HL-60 (cell line): ENCODE data around the gene LPIN3.

Source experiments
- POLR2AphosphoS5 ChIP-seq: IDR thresholded peaks from 2 replicates; pipeline ENCODE4 v1.6.1; 2012; ENCODE audit warnings: low read depth
- SPI1 ChIP-seq: IDR thresholded peaks from 2 replicates; pipeline ENCODE4 v1.6.1; 2012; ENCODE audit warnings: low read depth, mild to moderate bottlenecking, borderline replicate concordance
- TF ChIP-seq, protein P1 (sequence below): IDR thresholded peaks from one replicate; pipeline ENCODE4 v1.5.1; 2011; ENCODE audit warnings: low read length, control low read depth, inconsistent platforms; ENCODE audit not compliant: insufficient read depth
- TF ChIP-seq, protein P2 (sequence below): IDR thresholded peaks from 2 replicates; pipeline ENCODE4 v1.6.1; 2012; ENCODE audit warnings: low read depth; ENCODE audit not compliant: insufficient replicate concordance

DNA sequence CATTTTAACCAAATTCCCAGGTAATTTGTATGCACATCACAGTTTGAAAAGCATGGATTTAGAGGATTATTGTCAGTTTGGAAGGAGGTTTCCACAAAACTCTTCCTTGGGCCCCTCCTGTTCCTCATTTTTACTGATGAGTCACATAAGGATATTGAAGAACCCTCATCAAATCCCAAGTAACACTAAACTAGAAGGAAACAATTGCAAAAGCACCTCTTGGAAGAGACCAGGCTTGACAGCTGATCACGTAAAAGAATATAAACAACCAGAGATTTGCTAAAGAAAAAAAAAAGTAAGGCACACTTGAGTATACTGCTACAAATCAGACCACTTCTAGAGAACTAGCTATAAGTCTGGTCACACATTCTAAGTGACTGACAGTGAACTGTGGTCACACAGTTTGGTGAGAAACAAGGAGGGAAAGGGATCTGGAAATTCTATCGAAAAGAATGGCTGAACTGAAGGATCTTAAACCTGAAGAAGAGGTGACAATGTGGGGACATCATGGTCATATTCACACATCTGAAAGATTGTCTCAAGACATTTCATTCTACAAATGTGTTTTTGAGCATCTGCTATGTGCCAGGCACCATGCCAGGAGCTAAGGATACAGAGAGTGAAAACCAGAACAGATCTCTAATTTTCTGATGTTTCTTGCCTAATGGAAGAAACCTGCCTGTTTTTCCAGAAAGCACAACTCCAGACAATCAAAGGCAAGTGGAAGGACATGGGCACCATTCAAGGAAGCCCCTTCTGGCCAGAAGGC lies 47.2 kb upstream of the LPIN3 start:
- TF ChIP-seq, protein P1, sequence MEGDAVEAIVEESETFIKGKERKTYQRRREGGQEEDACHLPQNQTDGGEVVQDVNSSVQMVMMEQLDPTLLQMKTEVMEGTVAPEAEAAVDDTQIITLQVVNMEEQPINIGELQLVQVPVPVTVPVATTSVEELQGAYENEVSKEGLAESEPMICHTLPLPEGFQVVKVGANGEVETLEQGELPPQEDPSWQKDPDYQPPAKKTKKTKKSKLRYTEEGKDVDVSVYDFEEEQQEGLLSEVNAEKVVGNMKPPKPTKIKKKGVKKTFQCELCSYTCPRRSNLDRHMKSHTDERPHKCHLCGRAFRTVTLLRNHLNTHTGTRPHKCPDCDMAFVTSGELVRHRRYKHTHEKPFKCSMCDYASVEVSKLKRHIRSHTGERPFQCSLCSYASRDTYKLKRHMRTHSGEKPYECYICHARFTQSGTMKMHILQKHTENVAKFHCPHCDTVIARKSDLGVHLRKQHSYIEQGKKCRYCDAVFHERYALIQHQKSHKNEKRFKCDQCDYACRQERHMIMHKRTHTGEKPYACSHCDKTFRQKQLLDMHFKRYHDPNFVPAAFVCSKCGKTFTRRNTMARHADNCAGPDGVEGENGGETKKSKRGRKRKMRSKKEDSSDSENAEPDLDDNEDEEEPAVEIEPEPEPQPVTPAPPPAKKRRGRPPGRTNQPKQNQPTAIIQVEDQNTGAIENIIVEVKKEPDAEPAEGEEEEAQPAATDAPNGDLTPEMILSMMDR, result no peak
- TF ChIP-seq POLR2AphosphoS5, result no peak
- TF ChIP-seq, protein P2, sequence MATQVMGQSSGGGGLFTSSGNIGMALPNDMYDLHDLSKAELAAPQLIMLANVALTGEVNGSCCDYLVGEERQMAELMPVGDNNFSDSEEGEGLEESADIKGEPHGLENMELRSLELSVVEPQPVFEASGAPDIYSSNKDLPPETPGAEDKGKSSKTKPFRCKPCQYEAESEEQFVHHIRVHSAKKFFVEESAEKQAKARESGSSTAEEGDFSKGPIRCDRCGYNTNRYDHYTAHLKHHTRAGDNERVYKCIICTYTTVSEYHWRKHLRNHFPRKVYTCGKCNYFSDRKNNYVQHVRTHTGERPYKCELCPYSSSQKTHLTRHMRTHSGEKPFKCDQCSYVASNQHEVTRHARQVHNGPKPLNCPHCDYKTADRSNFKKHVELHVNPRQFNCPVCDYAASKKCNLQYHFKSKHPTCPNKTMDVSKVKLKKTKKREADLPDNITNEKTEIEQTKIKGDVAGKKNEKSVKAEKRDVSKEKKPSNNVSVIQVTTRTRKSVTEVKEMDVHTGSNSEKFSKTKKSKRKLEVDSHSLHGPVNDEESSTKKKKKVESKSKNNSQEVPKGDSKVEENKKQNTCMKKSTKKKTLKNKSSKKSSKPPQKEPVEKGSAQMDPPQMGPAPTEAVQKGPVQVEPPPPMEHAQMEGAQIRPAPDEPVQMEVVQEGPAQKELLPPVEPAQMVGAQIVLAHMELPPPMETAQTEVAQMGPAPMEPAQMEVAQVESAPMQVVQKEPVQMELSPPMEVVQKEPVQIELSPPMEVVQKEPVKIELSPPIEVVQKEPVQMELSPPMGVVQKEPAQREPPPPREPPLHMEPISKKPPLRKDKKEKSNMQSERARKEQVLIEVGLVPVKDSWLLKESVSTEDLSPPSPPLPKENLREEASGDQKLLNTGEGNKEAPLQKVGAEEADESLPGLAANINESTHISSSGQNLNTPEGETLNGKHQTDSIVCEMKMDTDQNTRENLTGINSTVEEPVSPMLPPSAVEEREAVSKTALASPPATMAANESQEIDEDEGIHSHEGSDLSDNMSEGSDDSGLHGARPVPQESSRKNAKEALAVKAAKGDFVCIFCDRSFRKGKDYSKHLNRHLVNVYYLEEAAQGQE, result no peak
- no peak for TF ChIP-seq SPI1
